Fibroblast of skin of scalp (primary cell): ENCODE results near the gene SNX30.

Experiments used
- DNase-seq: peaks from one replicate; pipeline ENCODE4 v3.0.0-alpha.2; 2013

The SNX30 gene

DNA sequence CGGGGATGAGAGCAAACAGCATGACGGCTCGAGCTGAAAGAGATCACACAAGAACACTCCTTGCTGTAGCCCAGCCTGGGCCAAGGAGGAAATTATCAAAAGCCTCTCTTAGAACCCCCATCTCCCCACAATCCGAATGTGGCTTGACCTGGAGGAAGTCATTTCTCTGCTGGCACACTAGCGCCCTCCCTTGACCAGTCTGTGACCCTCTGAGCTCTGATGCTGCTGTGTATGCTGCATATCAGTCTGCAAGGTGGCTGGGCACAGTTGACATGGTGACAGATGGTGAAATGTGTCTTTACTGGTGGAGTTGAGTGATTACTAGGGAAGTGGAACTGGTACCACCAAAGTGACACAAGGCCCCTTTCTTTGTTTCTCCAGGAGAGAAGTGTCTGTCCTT, 136.8 kb downstream of the SNX30 start:
- DNase-seq = no peak

DNA sequence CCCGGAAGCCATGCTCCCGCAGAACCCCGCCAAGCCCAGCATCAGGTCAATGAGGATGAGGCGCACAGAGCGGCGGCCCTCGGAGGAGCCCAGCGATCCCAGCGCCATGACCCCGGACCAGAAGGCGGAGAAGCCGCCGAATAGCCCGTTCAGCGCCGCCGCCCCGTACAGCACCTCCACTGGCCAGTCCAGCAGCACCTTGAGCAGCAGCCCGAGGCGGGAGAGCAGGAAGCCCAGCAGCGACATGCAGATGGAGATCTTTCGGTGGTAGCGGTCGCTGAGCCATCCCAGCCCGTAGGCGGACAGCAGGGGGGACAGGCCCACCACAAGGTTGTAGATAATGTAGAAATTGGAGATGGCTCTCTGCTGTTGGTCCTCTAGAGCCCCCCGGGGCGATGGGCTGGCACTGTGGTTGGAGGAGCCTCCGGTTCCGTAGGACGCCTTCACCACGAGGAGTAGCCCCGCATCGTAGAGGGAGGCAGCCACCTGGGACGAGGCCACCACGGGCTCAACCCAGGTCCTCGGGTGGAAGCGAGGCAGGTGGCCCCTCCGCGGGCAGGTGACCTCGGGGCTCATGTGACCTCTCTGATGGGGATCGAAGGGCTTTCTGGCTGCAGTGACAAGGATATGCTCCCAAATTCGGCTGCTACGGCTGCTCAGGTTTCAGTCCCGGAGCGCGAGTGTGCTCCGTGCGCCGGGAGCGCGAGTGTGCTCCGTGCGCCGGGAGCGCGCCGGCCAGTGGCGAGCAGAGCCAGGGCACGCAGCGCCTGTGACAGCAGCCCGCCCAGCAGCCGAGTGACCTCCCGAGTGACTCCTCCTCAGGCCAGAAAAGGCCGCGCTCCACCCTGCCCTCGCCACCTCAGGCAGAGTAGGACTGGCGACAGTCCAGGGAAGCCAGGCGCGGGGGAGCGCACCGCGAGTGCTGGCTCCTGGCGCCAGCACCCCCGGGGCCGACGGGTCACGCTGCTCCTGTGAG, 139.8 kb downstream of the SNX30 start, which contains the start of gene SLC46A2:
TSS of gene SLC46A2 (minus strand) at position 771 of the 976 bp plus-strand sequence. CDS start at position 576, 195 bp downstream.
- DNase-seq = no peak

DNA sequence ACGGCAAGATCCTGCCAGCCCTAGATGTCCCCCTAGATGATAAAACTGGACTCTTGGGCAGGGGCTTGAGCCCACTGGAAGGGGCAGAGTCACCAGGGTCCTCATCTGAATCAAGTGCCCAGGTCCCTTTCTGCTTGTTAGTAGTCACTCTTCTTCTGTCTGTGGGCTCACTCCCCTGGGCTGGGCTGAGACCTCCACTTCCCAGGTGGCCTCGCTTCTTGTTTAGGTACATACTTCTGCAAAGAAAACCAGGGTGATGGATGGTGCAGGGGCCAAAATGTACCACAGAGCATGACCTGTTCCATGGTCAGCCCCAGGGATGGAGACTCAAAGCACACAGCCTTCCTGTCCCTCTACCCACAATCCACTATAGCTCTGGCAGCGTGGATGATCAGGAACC, 141.0 kb downstream of the SNX30 start:
- no peak for DNase-seq

DNA sequence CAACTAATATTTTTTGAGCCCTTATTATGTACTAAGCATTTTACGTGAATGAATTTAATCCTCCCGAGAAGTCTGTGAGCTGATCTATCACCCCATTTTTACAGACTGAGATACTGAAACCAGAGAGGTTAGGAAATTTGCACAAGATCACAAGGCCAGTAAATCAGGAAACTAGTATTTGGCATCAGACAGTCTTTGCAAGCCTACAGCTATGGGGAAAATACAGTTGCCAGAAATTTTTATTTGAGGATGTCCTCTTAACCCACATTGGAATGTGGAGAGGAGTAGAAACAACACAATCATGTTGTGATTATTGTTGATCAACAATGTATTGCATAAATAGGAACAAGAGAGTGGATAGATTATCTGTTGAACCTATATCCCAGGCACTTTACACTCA, 142.4 kb downstream of the SNX30 start:
- DNase-seq = no peak

DNA sequence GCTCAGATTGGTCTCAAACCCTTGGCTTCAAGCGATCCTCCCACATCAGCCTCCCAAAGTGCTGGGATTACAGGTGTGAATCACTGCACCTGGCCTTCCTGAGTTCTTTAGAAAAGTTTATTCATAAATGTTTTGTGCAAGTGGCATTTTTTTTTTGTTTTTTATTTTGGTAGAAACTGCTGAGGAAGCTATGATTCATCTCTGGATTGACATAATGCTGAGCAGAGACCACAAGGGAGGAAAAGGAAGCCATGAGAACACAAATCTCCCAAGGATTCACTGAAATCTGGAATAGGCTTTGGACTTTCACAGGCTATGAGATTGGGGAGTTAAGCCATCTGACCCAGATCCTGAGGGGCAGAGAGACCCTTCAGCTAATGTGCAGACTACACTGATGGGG, 143.5 kb downstream of the SNX30 start:
- DNase-seq = peak; percentile 4

DNA sequence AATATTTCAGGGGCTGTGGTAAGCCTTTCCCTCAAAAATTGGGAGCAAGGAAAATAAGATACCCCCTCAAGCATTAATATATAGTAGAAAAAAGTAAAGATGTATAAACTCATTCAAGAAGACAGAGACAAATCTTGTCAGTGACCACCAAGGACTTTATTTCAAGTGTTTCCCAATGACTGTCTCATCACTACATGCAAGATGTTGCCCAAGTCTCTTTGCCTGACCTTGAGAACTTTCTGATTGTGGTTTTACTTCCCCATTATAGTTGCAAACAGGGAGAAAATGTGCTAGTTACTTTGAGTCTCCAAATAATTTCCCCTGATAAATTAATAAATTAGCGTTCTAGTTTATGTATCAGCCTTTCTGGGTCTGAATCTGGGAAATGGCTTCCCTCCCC, 144.1 kb downstream of the SNX30 start:
- no peak for DNase-seq

DNA sequence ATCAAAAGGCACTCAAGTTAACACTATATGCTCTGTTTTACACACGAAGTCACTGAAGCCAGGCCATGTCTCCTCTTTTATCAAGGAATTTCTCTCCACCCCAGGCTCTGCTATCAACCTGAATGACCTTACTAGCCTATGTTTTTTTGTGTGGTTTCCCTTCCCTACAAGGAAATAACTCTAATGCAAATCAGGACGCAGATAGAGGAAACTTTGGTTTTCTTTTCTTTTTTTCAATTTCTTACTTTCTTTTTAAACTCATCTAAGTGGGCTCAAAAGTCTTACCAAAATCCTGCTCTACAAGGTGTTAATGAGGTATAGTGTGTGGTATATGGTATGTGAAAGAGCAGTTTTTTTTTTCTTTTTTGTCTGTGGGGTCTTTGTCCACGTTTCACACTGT, 145.6 kb downstream of the SNX30 start:
- DNase-seq = no peak

DNA sequence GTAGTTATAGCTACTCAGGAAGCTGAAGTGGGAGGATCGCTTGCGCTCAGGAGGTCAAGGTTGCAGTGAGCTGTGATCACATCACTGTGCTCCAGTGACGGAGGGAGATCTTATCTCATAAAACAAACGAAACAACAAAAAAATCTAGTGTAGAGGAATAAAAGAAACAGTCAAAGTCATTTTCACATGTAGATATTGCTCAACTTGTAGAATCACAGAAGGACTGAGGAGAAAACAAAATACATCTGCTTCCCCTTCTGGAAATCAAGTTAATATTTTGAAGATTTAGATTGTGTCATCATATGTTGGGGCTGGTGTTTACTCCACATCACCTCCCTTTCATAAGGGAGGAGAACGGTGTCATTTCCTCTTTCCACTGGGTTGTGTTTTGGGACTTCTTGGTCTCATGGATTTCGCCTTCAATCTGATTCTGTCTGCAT, 148.3 kb downstream of the SNX30 start:
- no peak for DNase-seq

DNA sequence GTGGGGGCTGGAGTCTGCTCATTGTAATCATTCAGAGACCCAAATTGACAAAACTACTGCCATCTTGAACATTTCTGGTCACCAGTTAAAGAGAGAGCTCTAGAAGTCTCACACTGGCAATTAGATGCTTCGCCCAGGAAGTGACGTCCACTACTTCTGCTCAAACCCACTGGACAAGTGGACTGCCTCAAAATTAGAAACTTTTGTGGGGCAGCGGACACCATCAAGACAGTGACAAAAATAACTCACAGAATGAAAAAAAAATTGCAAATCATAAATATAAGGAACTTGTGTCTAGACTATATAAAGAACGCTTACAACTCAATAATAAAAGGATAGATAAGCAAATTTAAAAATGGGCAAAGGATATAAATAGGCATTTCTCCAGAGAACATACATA, 149.9 kb downstream of the SNX30 start:
- DNase-seq = no peak

DNA sequence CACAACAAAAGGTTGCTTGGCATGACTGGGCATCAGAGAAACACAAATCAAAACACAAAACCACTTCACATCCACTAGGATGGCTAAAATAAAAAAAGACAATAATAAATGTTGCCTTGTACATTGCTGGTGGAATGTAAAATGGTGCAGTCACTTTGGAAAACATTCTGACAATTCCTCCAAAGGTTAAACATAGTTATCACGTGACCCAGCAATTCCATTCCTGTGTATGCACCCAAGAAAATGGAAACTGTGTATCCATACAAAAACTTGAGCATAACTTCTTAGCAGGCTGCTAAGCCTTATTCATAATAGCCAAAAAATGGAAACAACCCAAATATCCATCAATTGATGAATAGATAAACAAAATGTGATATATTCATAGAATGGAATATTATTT, 150.3 kb downstream of the SNX30 start:
- DNase-seq = no peak

DNA sequence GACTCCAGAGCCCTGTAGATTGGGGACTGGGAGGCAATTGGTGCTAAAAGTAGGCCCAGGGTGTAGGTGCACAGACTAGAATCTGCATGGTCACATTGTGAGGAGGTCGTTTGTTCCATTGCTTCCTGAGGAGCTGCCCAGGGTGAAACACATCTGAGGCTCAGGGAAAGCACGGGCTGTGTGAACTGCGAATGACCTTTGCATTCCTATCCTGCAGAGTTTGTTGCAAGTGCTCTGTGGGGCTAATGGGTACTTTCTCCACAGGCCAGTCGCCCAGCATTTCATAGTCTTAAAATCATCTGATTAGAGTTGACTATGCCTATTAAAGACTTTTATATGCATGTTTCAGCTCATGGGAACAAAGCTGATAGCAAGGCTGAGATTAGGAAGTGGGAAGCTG, 154.5 kb downstream of the SNX30 start:
- no peak for DNase-seq

DNA sequence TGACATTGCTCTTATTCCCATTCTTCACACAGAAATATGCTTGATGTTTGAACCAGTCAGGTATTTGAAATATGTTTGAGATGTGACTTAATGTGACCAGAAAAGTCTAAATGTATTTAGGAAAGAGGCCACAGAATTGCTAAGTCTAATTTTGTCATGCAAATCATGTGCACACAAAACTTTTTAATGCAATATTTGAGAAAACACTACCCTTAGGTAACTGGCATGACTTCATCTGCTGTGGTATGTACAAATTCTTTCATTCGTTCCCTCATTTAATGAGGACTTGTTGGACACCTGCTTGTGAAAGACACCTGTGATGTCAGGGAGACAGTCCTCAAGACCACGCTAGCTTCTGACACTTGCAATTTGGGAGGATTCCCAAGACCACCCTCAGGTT, 161.2 kb downstream of the SNX30 start:
- no peak for DNase-seq

DNA sequence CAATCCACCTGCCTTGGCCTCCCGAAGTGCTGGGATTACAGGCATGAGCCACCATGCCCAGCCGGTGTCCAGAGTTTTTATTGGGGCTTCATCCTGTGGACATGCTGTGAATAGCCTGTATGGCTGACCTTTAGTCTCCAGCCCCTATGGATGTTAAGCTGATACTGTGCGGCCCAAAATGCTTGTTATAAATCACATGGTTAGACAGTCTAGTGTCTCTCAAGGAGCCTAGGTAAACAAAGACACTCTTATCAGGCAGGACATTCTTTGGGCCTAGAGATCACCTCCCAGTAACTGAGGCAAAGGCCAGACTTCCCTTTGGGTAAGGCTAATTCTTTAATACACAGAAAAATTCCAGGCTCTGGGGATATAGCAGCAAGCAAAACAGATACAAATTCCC, 162.1 kb downstream of the SNX30 start:
- no peak for DNase-seq

DNA sequence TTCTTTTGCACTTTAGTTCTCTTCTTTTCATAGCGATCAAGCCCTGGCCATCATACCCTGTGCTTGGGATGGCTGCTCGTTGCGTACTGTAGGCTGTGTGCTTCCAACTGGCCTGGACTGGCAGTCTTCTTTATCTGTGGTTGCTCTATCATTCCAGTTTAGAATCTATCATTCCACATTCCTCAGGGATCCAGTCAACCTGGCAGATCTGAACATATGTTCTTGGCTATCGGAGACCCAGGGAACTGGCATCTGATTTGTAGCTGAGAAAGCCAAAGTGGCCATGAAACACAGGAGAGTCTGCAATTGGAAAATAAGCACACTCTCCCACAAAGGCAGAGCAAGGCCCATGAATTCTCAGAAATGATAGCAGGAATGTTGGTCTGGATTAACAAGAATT, 162.8 kb downstream of the SNX30 start:
- no peak for DNase-seq

DNA sequence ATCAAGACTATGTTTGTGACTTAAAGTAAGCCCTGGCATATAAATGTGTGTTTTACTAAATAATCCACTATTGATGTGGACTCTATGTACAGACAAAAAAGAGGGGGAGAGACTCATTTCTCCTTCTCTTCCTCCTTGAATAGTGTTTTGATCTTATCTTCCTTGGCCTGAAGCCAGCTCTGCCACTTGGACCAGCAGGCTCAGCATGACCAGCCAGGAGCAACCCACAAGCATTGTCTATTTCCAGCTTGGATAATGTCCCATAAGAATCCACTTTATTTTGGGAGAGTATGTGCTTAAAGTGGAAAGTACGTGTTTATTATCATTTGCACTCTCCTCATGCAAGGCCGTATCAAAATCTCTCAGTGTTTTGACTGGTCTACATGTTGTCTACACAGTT, 164.0 kb downstream of the SNX30 start:
- DNase-seq = no peak

DNA sequence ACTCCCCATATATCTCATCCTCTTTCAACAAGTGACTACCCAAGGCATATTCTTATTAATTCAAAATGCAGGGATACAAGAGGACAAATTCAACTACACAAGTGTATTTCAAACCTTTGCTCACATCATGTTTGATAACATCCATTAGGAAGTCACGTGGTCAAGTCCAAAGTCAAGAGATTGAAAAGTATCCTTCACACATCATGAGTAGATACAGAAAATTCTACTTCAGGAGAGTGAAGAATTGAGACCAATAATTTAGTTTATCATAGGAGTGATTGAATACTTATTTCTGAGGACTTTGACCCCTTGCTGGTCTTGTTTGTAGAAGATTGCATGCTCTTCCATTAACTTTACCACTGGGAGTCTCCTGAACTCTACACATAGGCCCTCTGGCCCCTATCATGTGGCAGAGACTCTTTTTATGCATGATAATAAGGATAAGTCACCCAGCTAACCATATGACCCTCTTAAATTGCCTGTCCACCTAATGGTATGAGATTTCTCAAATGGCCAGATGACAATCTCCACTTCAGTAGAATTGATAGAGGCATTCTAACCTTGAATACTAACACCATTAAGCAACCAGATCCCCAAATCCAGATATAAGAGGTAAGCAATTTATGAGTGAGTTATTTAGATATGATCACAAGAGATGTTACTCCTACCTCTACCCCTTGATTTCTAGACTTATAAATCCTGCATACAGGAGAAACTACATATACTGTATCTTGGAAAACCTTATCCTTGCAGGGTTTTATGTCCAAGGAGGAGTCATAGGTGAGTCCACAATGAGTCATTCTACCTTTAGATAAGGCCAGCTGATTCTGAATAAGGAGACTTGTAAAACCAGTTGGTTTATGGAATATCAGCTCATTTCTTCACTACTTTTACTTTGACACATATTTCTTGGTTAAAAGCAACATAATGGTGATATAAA, 166.8 kb downstream of the SNX30 start:
- no peak for DNase-seq

DNA sequence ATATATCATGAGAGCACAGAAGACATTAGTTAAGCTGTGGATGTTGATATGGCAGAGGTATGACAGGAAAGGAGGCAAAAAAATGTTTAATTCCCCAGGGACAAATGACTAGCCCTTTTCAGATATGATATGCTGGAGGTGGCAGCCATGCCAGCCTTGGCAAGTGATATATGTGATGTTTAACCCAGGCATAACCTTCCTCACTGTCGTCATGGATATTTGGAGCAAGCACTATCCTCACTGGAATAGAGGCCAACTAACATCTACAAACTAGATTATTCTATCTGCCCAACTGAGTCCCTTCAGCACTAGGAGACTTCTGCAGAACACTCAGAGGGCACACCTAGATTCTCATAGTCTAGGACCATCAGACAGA, 167.4 kb downstream of the SNX30 start:
- DNase-seq = no peak

DNA sequence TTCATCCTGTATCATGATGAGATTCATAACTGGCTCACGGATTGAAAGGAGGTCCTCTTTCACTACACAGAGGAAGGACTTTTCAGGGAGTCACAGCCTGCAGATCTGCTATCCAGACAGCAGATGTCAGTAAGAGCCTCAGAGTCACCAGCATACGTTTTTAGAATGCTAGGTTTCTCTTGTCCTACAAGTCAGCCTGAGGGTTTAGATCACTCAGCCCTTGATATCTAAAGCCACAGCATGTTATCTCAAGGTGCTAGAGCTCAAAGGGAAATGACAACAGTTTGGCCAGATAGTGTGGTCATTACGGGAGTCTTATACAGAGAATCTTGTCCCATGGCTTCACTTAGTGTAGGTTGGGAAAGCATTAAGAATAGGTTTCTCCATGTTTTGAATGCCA, 171.0 kb downstream of the SNX30 start:
- peak; percentile 35 for DNase-seq
